Prostate gland (tissue), 2 donors: ENCODE measurements around the gene TRAPPC6A. TPM values are rescaled to one million over a fixed set of nuclear protein-coding genes. Genes with fewer than 3 reads are reported as not detected.

Source experiments
- DNase-seq: peaks from one replicate; pipeline ENCODE4 v3.0.0-alpha.2; 2019; ENCODE audit warnings: low spot score
- H3K27ac ChIP-seq, 2 donors: fragments of 200-600 bp; sonication (generic); 2 replicates each; pipeline ENCODE4 v1.5.1; 2017 to 2019
- H3K27me3 ChIP-seq: fragments of 200-600 bp; sonication (generic); replicated peaks from 2 replicates; pipeline ENCODE4 v1.5.1; 2019; ENCODE audit not compliant: insufficient read depth
- H3K36me3 ChIP-seq, 2 donors: fragments of 200-600 bp; sonication (generic); 1 replicate in 1 of 2; 2 replicates in 1 of 2; pipeline versions ENCODE4 v1.5.1 to v1.8.1; 2017 to 2019
- H3K4me1 ChIP-seq: fragments of 200-600 bp; sonication (generic); replicated peaks from 2 replicates; pipeline ENCODE4 v1.5.1; 2019
- H3K4me3 ChIP-seq, 2 donors: fragments of 200-600 bp; sonication (generic); 2 replicates each; pipeline ENCODE4 v1.5.1; 2017 to 2019
- H3K9me3 ChIP-seq: fragments of 200-600 bp; sonication (generic); 2 replicates; pipeline ENCODE4 v1.5.1; 2017
- POLR2A ChIP-seq: fragments of 450-650 bp; IDR thresholded peaks from one replicate; pipeline ENCODE4 v1.6.1; 2016; ENCODE audit warnings: antibody characterized with exemption, mild to moderate bottlenecking
- POLR2AphosphoS5 ChIP-seq: sonication (generic); formaldehyde crosslinking; IDR thresholded peaks from one replicate; pipeline ENCODE4 v1.6.1; 2017; ENCODE audit warnings: antibody characterized with exemption
- WGBS: methylation state at CpG from one replicate; pipeline ENCODE4 v1.1.5; 2018; 5-methylcytosine and 5-hydroxymethylcytosine counted together
- intact Hi-C: fragments of 100-400 bp; cut with DNase I; formaldehyde crosslinking; loops from one replicate; pipeline ENCODE4 v1.14.2; 2022
- total RNA-seq, 2 donors: library from RNA; depleted of rRNA; stranded (reverse); fragments of >200 nt; gene quantifications; one replicate each; pipeline ENCODE4 v1.1.0, GENCODE V29; 2016
- TF ChIP-seq, protein P1 (sequence below), 4 experiments: fragments of 200-600 bp in 2 of 4; fragments of 450-650 bp in 2 of 4; sonication (generic) in 2 of 4; IDR thresholded peaks; 1 replicate in 3 of 4; 2 replicates in 1 of 4; pipeline ENCODE4 v1.5.1; 2016 to 2019; ENCODE audit warnings: antibody characterized with exemption in 4 of 4, mild to moderate bottlenecking in 2 of 4, moderate library complexity in 2 of 4

The TRAPPC6A gene
- total RNA-seq, 2 donors from 2014 or later = 57.0 to 80.4 TPM

DNA sequence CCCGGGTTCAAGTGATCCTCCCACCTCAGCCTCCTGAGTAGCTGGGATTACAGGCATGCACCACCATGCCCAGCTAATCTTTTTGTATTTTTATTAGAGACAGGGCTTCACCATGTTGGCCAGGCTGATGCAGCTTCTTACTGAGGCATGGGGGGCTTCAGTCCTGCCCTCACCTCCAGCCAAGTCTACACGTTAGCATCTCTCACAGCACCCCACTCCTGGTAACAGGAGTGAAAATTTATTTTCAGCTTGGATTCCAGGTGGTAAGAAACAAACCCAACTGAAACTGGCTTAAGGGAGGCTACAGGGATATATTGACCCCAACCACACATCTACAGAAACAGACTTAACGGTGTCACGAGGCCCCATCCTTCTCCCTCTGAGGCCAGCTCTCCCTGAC is 27.9 kb downstream of the TRAPPC6A start:
- no peak for DNase-seq
- H3K4me3 ChIP-seq = no peak overlapping the region
- 90% methylated on average over 4 of the region's 4 CpGs for WGBS
- H3K27me3 ChIP-seq = peaks cover 2% of the 10 kb centered on the region
- H3K9me3 ChIP-seq = no peaks in the 10 kb centered on the region
- no peaks in the 10 kb centered on the region for H3K36me3 ChIP-seq
- TF ChIP-seq POLR2AphosphoS5 = no peak
- TF ChIP-seq, protein P1, sequence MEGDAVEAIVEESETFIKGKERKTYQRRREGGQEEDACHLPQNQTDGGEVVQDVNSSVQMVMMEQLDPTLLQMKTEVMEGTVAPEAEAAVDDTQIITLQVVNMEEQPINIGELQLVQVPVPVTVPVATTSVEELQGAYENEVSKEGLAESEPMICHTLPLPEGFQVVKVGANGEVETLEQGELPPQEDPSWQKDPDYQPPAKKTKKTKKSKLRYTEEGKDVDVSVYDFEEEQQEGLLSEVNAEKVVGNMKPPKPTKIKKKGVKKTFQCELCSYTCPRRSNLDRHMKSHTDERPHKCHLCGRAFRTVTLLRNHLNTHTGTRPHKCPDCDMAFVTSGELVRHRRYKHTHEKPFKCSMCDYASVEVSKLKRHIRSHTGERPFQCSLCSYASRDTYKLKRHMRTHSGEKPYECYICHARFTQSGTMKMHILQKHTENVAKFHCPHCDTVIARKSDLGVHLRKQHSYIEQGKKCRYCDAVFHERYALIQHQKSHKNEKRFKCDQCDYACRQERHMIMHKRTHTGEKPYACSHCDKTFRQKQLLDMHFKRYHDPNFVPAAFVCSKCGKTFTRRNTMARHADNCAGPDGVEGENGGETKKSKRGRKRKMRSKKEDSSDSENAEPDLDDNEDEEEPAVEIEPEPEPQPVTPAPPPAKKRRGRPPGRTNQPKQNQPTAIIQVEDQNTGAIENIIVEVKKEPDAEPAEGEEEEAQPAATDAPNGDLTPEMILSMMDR (IDR thresholded peaks at IDR 0.05) = no peak
- TF ChIP-seq POLR2A = no peak
- intact Hi-C loops = no loop called here
- no peak overlapping the region for H3K27ac ChIP-seq
- H3K4me1 ChIP-seq = peaks cover 19% of the 10 kb centered on the region

DNA sequence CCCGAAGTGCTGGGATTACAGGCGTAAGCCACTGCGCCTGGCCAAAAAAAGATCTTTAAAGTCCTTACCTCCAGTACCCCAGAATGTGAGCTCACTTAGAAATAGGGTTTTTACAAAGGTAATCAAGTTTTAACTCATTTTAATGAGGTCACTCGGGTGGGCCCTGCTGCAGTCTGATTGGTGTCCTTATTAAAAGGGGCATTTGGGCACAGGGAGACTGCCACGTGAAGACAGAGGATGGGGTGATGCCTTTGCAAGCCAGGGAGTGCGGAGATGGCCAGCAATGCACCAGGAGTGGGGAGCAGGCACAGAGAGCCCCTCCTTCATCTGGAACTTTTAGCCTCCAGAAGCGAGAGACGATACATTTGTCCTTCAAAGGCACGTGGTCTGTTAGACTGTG is 28.9 kb downstream of the TRAPPC6A start:
- peaks cover 19% of the 10 kb centered on the region for H3K4me1 ChIP-seq
- no peak overlapping the region for H3K4me3 ChIP-seq
- peaks cover 0 to 4% of the 10 kb centered on the region in 2 donors for H3K36me3 ChIP-seq
- TF ChIP-seq, protein P1 (IDR thresholded peaks at IDR 0.05) = no peak
- no peak for TF ChIP-seq POLR2A
- no peak for TF ChIP-seq POLR2AphosphoS5
- no peak overlapping the region for H3K27ac ChIP-seq
- 85% methylated on average over 9 of the region's 9 CpGs for WGBS
- H3K27me3 ChIP-seq = peaks cover 2% of the 10 kb centered on the region
- no peak for DNase-seq
- intact Hi-C loops = no loop called here
- H3K9me3 ChIP-seq = no peaks in the 10 kb centered on the region

DNA sequence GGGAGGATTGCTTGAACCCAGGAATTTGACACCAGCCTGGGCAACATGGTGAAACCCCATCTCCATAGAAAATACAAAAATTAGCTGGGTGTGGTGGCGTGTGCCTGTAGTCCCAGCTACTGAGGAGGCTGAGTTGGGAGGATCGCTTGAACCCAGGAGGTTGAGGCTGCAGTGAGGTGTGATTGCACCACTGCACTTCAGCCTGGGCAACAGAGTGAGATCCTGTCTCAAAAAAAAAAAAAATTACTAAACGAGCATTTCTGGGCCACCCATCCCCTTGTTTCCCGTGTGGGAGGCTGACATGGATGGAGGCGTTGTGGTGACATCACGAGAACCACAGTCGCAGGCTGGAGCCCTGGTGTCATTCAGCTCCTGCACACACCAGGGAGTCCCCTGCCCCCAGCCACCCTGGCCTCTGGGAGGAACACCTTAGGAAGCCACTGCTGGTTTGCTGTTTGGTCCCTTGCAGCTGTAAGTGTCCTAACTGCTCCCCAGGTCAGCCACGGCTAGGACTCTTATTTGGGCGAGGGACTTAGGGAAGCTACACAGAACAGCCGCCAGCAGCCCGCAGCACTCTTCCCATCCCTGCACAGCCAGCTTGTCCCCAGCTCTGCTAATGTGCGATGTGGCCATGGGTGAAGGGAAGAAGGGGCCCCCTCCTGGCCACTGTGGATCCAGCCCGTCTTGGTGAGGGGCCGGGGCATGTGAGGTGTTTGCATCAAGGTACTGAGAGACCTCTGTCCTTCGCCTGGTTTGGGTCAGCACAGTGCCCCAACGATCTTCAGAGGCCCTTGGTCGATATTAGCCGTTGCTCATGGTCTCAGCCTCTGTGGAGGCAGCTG is 30.0 kb downstream of the TRAPPC6A start:
- no peak for DNase-seq
- Histone ChIP-seq H3K27me3 (peaks cover 2% of the 10 kb centered on the region), H3K9me3 (no peaks in the 10 kb centered on the region), H3K36me3 (peaks cover 0 to 4% of the 10 kb centered on the region in 2 donors), H3K27ac (no peak overlapping the region), H3K4me1 (peaks cover 10% of the 10 kb centered on the region), H3K4me3 (no peak overlapping the region)
- intact Hi-C loops = no loop called here
- WGBS = 86% methylated on average over 18 of the region's 18 CpGs
- TF ChIP-seq, protein P1 (IDR thresholded peaks at IDR 0.05) = no peak
- TF ChIP-seq POLR2A = no peak
- no peak for TF ChIP-seq POLR2AphosphoS5

DNA sequence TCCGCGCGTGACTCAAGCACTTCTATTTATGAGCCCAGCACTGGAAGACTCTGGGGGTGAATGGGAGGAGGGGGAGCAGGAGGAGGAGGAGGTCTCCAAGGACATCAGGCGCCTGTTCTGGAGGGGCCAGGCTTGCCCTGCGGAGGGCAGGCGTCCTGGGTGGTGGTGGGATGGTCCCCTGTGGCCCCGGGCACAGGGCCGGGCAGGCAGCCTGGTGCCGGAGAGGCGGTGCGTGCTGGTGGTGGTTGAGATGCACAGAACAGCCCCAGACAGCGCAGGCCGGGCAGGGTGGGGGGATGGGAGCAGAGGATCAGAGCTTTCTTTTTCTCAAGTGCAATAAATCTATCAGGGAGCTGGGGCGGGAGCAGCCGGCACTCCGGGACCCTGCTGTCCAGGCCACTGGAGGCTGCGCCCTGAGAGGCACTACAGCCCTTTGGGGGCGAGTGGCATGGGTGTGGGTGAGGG is 31.3 kb downstream of the TRAPPC6A start:
- intact Hi-C loops = no loop called here
- WGBS = 79% methylated on average over 17 of the region's 18 CpGs
- Histone ChIP-seq H3K9me3 (no peaks in the 10 kb centered on the region), H3K4me1 (no peaks in the 10 kb centered on the region), H3K36me3 (peaks cover 0 to 13% of the 10 kb centered on the region in 2 donors), H3K4me3 (no peak overlapping the region), H3K27ac (no peak overlapping the region), H3K27me3 (peaks cover 2% of the 10 kb centered on the region)
- no peak for DNase-seq
- TF ChIP-seq, protein P1 (IDR thresholded peaks at IDR 0.05) = no peak
- no peak for TF ChIP-seq POLR2A
- TF ChIP-seq POLR2AphosphoS5 = no peak

DNA sequence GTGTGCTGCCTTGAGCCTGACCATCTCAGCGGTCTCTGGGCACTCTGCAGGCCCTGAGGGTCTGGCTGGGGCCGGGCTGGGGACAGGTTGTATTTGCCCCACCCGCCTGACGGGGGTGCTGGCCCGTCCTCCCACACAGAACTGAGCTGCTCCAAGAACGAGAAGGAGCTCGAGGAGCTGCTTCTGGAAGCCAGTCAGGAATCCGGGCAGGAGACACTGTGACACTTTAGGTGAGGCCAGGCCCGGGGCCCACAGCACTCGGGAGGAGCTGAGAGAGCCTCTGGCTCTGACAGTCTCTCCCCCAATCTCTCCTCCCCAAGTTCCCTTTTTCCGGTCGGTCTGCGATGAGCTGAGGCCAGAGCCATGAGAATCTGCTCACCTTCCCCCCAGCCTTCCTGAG is 31.8 kb downstream of the TRAPPC6A start:
- WGBS = 78% methylated on average over 13 of the region's 13 CpGs
- TF ChIP-seq POLR2AphosphoS5 = no peak
- no peak for TF ChIP-seq POLR2A
- TF ChIP-seq, protein P1 (IDR thresholded peaks at IDR 0.05) = no peak

More for the DNA sequence above, 31.8 kb downstream of the TRAPPC6A start:
- peaks cover 0 to 13% of the 10 kb centered on the region in 2 donors for H3K36me3 ChIP-seq
- H3K4me1 ChIP-seq = no peaks in the 10 kb centered on the region
- H3K9me3 ChIP-seq = no peaks in the 10 kb centered on the region
- intact Hi-C loops = no loop called here
- H3K4me3 ChIP-seq = no peak overlapping the region
- DNase-seq = no peak
- H3K27ac ChIP-seq = no peak overlapping the region
- no peaks in the 10 kb centered on the region for H3K27me3 ChIP-seq
